Prostate gland (tissue), 2 donors: Measurements from ENCODE around the gene MYBPC2. TPM values are rescaled to one million over a fixed set of nuclear protein-coding genes. Genes with fewer than 3 reads are reported as not detected.

Source experiments
- DNase-seq: peaks from one replicate; pipeline ENCODE4 v3.0.0-alpha.2; 2019; ENCODE audit warnings: low spot score
- H3K27ac ChIP-seq, 2 donors: fragments of 200-600 bp; sonication (generic); 2 replicates each; pipeline ENCODE4 v1.5.1; 2017 to 2019
- H3K27me3 ChIP-seq: fragments of 200-600 bp; sonication (generic); replicated peaks from 2 replicates; pipeline ENCODE4 v1.5.1; 2019; ENCODE audit not compliant: insufficient read depth
- H3K36me3 ChIP-seq, 2 donors: fragments of 200-600 bp; sonication (generic); 1 replicate in 1 of 2; 2 replicates in 1 of 2; pipeline versions ENCODE4 v1.5.1 to v1.8.1; 2017 to 2019
- H3K4me1 ChIP-seq: fragments of 200-600 bp; sonication (generic); replicated peaks from 2 replicates; pipeline ENCODE4 v1.5.1; 2019
- H3K4me3 ChIP-seq, 2 donors: fragments of 200-600 bp; sonication (generic); 2 replicates each; pipeline ENCODE4 v1.5.1; 2017 to 2019
- H3K9me3 ChIP-seq: fragments of 200-600 bp; sonication (generic); 2 replicates; pipeline ENCODE4 v1.5.1; 2017
- CTCF ChIP-seq, 4 experiments: fragments of 200-600 bp in 2 of 4; fragments of 450-650 bp in 2 of 4; sonication (generic) in 2 of 4; IDR thresholded peaks; 1 replicate in 3 of 4; 2 replicates in 1 of 4; pipeline ENCODE4 v1.5.1; 2016 to 2019; ENCODE audit warnings: antibody characterized with exemption in 4 of 4, mild to moderate bottlenecking in 2 of 4, moderate library complexity in 2 of 4
- POLR2A ChIP-seq: fragments of 450-650 bp; IDR thresholded peaks from one replicate; pipeline ENCODE4 v1.6.1; 2016; ENCODE audit warnings: antibody characterized with exemption, mild to moderate bottlenecking
- POLR2AphosphoS5 ChIP-seq: sonication (generic); formaldehyde crosslinking; IDR thresholded peaks from one replicate; pipeline ENCODE4 v1.6.1; 2017; ENCODE audit warnings: antibody characterized with exemption
- WGBS: methylation state at CpG from one replicate; pipeline ENCODE4 v1.1.5; 2018; 5-methylcytosine and 5-hydroxymethylcytosine counted together
- intact Hi-C: fragments of 100-400 bp; cut with DNase I; formaldehyde crosslinking; loops from one replicate; pipeline ENCODE4 v1.14.2; 2022
- total RNA-seq, 2 donors: library from RNA; depleted of rRNA; stranded (reverse); fragments of >200 nt; gene quantifications; one replicate each; pipeline ENCODE4 v1.1.0, GENCODE V29; 2016

MYBPC2 gene
- total RNA-seq, 2 donors from 2014 or later, result 0.09 to 0.34 TPM

GRCh38 chr19:50505856-50506611 is 73.3 kb downstream of the MYBPC2 start:
- Histone ChIP-seq H3K9me3 (no peaks in the 10 kb centered on the region), H3K36me3 (no peaks in the 10 kb centered on the region), H3K4me3 (no peak overlapping the region), H3K27me3 (no peaks in the 10 kb centered on the region), H3K4me1 (peaks cover 4% of the 10 kb centered on the region), H3K27ac (no peak overlapping the region)
- DNase-seq, result no peak
- TF ChIP-seq POLR2AphosphoS5 (no peak), CTCF (IDR thresholded peaks at IDR 0.05) (no peak), POLR2A (no peak)
- intact Hi-C loops, result no loop called here
- 88% methylated on average over 21 of the region's 30 CpGs for WGBS

- peaks cover 4% of the 10 kb centered on the region for H3K4me1 ChIP-seq
- H3K27ac ChIP-seq, result no peak overlapping the region
- H3K27me3 ChIP-seq, result no peaks in the 10 kb centered on the region
- no peak for DNase-seq
- no peaks in the 10 kb centered on the region for H3K36me3 ChIP-seq
- no peak overlapping the region for H3K4me3 ChIP-seq
- intact Hi-C loops, result no loop called here
- WGBS, result 94% methylated on average over 10 of the region's 10 CpGs
- H3K9me3 ChIP-seq, result no peaks in the 10 kb centered on the region
- TF ChIP-seq CTCF (IDR thresholded peaks at IDR 0.05) (no peak), POLR2AphosphoS5 (no peak), POLR2A (no peak)
Measured at GRCh38 chr19:50506700-50507099, 74.0 kb downstream of the MYBPC2 start.

- H3K27ac ChIP-seq, result no peak overlapping the region
Measured at GRCh38 chr19:50507376-50507775, 74.7 kb downstream of the MYBPC2 start.

GRCh38 chr19:50508843-50509190 is 76.1 kb downstream of the MYBPC2 start:
- WGBS, result 93% methylated on average over 3 of the region's 3 CpGs
- Histone ChIP-seq H3K4me1 (peaks cover 4% of the 10 kb centered on the region), H3K36me3 (no peaks in the 10 kb centered on the region), H3K4me3 (no peak overlapping the region), H3K27ac (no peak overlapping the region), H3K27me3 (no peaks in the 10 kb centered on the region), H3K9me3 (no peaks in the 10 kb centered on the region)
- no peak for DNase-seq
- TF ChIP-seq CTCF (IDR thresholded peaks at IDR 0.05) (no peak), POLR2AphosphoS5 (no peak), POLR2A (no peak)
- intact Hi-C loops, result no loop called here

More at GRCh38 chr19:50507376-50507775, 74.7 kb downstream of the MYBPC2 start:
- H3K4me3 ChIP-seq, result no peak overlapping the region
- peaks cover 4% of the 10 kb centered on the region for H3K4me1 ChIP-seq
- DNase-seq, result no peak
- 93% methylated on average over 8 of the region's 8 CpGs for WGBS
- no peaks in the 10 kb centered on the region for H3K36me3 ChIP-seq
- intact Hi-C loops, result no loop called here
- TF ChIP-seq CTCF (IDR thresholded peaks at IDR 0.05) (no peak), POLR2AphosphoS5 (no peak), POLR2A (no peak)
- no peaks in the 10 kb centered on the region for H3K27me3 ChIP-seq
- H3K9me3 ChIP-seq, result no peaks in the 10 kb centered on the region

- Histone ChIP-seq H3K4me3 (no peak overlapping the region), H3K9me3 (no peaks in the 10 kb centered on the region), H3K4me1 (peaks cover 4% of the 10 kb centered on the region), H3K36me3 (no peaks in the 10 kb centered on the region), H3K27ac (no peak overlapping the region), H3K27me3 (no peaks in the 10 kb centered on the region)
- 87% methylated on average over 11 of the region's 11 CpGs for WGBS
- TF ChIP-seq CTCF (IDR thresholded peaks at IDR 0.05) (no peak), POLR2AphosphoS5 (no peak), POLR2A (no peak)
- intact Hi-C loops, result no loop called here
- DNase-seq, result no peak
Measured at GRCh38 chr19:50509366-50509765, 76.7 kb downstream of the MYBPC2 start.
